ENCODE data around the gene ZNF804B.

ZNF804B gene

DNA sequence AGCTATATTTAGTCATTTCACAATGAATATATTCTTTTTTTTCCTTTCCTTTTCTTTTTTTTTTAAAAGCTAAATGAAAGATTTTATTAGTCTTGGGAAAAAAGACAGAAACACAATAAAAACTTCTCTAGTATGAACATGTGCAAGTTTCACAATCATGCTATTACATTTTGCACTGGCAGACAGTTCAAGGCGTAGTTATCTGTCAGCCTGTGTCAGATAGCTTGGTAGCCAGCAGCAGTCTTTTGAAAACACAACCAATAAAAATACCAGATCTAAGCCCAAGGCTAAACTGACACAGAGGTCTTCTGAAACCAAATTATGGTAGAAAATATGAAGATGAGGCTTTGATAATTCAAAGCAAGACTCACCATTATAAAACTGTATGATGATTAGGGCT lies 241.8 kb downstream of the ZNF804B start:
- DNase-seq = no peak

DNA sequence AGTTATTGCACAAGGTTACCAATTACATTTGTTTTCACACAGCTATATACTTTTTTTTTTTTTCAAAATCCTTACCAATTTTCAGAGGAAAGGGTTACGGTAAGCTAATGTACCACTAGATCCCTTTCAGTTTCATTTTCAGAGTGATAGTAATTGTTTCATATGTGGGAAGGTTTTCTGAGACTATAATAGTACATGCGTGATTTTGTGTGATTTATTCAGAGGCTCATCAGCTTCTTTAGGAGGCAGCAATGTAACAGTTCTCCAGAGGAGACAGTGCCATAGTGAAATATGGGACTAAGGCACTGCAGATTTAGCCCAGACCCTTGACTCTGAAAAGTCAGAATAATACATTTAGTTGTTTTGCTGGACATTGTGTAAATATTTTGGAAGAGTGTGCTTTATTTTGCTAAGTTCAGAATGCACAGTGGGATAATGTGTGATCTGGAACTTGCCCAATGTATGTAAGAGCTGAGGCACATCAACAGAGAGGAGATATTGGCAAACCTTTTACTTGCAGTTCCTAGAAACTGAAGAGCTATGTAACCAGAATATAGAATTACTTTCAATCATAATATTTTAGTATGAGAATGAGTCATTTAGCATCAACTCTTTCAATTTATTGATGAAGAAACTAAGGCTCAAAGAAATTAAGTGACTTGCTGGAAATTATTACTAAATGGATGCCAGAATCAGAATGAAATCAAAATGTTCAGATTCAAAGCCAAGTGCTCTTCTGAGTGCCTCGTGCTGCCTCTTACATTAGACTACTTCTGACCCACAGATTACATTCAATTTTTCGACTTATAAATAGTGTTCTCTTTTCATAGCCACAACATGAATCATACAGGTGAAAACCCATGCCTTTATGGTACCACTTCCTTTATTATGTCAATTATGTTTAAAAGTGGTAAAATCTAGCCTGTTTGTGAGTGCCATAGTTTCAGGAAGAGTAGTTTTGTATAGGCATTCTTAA lies 243.8 kb downstream of the ZNF804B start:
- no peak for DNase-seq

DNA sequence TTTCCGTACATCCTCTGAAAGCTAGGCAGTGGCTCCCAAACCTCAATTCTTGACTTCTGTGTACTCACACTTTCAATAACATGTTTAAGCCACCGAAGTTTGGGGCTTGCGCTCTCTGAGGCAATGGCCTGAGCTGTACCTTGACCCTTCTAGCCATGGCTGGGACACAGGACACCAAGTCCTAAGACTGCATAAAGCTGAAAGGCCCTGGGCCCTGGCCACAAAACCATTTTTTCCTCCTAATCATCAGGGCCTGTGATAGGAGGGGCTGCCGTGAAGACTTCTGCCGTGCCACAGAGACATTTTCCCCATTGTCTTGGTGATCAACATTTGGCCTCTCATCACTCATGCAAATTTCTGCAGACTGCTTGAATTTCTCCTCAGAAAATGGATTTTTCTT lies 252.5 kb downstream of the ZNF804B start:
- DNase-seq = no peak

DNA sequence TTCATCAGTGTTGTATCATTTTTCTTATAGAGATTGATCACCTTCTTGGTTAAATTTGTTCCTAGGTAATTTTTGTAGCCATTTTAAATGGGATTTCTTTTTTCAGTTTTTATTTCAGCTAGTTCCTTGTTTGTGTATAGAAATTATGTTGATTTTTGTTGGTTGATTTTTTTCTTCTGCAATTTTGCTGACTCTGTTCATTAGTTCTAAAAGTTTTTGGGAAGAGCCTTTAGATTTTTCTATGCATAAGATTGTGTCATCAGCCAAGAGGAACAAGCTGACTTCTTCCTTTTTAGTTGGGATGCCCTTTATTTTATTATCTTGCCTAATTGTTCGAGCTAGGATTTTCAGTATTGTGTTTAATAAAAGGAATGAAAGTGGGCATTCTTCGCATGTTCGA lies 258.2 kb downstream of the ZNF804B start:
- no peak for DNase-seq

DNA sequence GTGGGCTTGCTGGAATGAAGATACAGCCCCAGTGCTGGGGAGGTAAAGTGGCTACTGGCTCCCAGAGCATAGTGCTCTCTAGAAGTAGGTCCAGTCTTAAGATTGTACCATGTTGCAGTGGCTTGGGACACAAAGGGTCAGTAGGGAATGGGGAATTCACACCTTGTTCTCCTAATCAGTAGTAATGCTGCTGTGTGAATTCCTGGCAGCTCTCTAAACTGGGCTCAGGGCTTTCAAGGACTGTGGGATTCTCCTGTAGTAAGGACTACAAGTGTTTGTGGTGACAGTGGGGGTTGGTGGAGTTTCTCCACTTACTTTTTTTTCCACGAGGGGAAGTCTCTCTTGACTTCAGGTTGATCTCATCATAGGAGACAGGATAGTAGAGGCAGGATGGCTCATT lies 262.2 kb downstream of the ZNF804B start:
- DNase-seq = no peak

DNA sequence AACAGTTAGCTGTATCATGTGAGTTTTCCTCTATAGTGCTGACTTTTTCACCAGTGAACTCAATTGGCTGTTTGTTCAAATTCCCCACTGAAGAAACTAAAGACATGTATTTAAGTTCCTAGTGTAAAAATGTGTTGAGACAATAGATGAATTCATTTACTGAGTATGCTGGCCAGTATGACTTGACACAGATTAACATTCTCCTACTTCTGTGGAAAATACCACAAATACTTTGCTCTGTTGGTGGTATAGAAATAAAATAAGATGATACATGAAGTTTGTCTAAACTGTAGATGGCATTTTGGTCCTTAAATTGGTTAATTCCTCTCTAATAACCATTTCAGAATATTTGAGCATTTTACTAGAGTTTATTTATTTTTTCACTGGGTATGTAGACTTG lies 263.7 kb downstream of the ZNF804B start:
- DNase-seq = no peak

DNA sequence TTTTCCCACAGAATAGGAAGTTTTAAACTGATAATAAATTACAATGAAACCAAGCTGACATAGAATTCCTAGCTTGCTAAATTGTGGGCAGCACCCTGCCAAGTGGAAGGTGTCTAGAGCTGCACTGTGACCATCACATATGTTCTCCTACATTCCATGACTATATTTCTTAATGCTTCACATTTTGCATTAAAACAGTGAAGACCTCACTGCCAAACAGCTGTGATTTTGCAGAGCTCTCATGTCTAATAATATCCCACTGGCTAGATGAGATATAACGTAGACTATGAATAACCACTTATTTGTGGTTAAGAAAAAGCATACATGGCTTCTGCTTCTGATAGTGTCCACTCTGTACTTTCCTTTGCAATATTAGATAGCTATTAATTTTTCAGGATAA lies 264.4 kb downstream of the ZNF804B start:
- no peak for DNase-seq

DNA sequence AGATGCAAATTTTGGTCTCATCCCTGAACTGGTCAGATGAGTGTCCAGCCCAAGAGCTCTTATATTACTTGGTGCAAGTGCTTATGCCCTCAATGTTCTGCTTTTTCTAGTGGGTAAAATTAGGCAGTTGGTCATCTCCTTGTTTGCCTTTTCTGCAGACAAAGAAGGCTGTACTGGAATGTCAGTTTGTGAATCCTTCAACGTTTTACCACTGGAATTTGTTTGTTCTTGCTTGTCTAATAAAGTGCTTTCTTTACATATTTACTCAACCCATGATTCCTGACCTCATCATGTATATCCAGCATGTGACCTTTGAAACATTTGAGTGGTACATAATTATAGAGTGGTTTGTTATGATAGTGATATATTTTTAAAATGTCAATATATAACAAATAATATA lies 268.3 kb downstream of the ZNF804B start:
- no peak for DNase-seq

DNA sequence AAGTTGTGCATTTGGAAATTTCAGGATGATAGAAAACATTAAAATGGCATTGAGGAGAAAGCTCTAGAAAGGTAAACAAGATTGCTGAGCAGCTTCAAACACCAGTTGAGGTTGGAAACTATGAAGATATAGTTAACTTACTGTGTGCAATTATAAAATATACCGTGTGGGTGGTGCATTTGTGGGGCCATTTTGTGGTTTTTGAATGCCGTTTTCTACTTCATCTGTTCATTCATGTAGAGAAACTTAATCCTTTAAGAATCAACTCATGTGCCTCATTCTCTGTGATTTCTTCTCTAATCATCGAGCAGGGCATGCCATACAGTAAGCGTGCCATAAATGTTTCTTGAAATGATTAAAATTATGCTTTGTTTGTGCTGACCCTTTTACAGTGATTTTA lies 268.8 kb downstream of the ZNF804B start:
- no peak for DNase-seq

DNA sequence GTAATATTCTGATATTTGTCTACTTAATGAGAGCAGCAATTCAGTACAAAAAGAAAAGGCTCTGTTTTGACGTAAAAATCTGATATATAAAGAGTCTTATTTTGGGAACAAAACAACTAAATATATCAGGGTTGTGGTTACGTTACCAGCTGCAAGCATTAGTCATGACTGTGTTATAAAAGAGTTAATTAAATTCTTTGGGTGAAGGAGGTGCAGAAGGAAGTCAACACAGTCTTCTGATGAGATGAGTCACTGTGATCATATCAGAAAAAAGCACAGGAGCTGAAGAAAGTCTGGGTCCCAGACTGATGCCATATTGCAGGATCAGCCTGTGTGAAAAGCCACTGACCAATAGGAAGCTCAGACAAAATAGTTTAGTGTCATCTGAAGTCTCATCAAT lies 270.4 kb downstream of the ZNF804B start:
- no peak for DNase-seq

DNA sequence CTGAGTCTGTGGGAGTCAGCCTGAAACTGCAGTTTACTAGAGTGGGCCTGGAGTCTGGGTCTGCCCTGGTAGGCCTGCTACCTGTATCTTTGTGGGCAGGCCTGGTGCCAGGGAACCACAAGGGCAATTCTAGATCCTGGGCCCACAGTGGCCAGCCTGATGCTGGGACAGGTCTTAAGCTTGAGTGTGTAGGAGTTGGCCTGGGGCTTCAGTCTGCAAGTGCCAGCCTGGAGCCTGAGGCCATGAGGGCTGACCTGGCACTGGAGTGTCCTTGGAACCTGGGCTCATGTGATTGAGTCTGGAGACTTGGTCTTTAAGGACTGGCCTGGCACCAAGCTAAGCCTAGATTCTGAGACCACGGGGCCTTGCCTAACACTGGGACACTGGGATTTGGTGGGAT lies 281.7 kb downstream of the ZNF804B start:
- no peak for DNase-seq

DNA sequence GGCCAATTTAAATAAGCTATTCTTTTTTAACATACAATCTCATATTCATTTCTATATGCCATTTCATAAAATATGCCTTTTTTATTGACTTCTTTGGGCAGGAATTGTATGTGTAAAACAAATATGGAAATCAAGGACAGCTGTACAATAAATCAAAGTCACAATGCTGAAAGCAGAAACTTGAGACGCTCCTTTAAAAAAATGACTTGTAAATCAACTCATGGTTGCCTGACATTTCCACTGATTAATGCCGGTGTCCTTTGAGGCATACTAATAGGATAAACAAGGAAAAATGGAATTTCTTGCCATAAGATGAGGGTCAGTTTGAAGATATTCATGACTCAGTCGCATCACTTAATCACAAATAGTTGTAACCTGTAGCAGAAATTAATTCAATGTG lies 283.4 kb downstream of the ZNF804B start:
- DNase-seq = no peak

DNA sequence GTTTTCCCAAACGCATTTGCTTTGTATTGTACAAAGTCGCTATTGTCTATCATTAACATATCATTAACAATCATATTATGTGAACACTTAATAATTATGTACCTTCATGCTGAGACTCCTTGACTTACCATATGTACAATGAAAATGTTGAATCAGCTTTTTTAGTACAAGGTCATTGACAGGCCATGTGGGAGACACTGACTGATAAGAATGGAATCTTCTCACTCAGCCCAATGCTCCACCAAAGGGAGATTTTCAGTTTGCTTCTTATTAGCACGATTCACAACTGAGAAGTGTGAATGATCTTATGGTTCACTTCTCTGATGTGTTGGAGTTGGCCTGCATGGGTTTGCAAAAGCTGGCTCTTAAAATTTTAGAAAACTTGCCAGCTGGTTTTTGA lies 289.5 kb downstream of the ZNF804B start:
- DNase-seq = no peak

DNA sequence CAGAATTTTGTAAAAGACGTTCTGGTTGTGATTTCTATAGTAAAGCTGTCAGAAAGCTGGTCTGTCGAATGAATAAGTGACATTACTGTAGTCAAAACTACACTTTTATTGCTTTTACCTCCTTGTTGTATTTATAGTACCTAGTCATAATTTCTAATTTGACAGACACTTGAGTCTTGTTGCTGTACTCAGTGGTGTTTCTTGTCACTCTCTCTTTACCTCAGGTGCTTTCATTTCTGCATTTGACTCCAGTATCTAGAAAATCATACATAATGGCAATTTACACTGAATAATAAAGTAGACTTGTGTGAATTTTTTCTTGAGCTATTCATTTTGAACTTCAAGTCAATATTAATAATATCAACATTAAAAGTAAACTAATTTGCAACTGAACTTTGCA lies 293.6 kb downstream of the ZNF804B start:
- DNase-seq = no peak

DNA sequence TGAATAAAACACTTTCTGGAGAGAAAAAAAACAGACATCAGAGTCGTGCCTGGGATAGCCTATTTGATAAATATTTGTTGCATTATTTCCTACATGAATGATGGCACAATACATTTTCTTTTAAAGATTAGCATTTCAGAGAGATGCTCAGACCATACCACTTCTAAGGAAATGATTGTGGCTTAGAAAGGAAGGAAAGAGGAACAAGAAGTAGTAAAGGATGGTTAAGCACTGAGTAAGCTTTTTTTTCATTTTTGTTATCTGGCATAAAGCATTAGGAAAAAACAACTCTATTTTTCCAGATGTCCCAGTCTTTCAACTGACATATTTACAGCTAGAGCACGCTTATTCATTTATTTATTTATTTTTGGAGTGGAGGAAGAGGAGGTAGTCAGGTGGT lies 294.9 kb downstream of the ZNF804B start:
- DNase-seq = no peak

DNA sequence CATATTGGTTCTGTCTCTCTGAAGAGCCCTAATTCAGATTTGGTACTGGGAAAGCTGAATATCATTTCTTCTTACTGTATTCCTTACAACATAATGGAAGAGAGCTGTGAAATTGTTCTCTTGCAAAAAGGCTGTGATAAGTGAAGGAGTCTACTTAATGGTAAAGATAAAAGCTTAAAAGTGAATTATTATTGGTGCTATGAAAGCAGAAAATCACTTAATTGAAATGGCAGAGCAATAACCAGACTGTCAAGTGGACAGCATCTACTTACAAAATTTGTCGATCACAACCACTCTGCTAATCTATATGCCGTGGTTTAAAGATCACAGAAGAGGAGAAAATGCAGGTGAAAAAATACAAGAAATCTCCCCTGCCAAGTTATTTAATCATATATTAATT lies 300.7 kb downstream of the ZNF804B start:
- DNase-seq = no peak

DNA sequence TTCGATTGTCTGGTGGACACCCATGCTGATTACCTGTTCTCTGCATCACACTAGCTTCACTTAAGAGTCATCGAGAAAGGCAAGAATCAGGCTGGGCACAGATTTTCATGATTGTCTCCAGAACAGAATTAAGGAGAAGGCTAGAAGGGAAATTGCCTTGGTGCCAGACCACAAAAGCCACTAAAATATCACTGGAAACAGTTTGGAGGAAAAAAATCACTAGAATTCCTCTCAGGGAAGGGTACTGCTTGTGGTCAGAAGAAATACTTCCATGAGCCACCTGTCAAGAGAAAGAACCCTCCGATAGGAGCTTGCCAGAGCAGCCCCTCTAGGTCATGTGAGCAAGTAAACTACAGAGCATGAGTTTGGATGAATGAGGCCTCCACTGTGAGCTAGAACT lies 305.3 kb downstream of the ZNF804B start:
- no peak for DNase-seq

DNA sequence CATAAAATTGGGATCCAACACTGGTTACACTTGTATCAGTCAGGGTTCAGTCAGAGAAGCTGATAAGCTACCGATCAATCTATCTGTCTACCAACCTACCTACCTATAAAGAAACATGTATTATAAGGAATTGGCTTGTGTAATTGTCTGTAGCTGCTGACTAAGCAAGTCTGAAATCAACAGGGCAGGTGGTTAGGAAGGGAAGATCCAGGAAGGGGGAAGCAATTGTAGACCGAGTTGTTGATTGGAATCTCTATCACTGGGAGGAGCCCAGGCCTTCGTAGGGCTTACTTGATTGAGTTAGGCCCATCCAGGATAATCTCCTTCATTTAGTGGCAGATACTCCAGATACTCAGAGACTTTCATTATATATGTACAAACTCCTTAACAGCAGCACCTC lies 307.5 kb downstream of the ZNF804B start:
- no peak for DNase-seq

DNA sequence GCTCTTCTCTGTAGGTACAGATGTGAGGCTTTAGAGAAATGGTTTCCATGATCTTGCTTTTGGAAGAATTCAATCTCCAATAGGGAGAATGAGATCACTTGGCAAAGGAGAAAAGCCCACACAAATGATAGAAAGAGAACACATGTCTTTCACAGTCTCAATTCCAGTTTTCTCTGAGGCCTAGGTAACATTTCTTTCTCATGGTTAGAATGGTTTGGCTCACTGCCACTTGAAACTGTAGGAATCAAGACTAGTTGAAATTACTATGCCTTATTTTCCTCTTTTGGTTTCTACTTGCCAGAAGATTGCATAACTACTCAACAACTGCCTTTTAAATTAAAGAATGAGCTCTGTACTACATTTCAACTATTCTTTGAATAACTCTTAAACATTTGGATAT lies 312.6 kb downstream of the ZNF804B start:
- no peak for DNase-seq

DNA sequence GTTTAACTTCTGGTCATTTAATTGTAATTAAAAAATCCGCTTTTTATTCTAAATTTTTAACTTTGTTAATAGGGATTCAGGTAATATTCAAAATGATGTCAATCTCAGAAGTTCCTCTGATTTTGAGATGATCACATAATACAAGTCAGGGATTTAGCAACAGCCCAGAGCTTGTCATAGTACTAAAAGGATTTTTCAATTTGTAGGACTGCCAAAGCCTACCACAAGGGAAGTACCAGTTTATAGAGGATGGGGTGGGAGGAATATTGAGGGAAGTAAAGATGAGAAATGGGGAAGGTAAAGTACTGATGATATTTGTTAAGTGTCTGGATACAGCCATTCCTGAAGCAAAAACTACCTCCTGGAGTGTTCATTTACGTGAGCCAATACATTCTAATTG lies 314.3 kb downstream of the ZNF804B start:
- no peak for DNase-seq

DNA sequence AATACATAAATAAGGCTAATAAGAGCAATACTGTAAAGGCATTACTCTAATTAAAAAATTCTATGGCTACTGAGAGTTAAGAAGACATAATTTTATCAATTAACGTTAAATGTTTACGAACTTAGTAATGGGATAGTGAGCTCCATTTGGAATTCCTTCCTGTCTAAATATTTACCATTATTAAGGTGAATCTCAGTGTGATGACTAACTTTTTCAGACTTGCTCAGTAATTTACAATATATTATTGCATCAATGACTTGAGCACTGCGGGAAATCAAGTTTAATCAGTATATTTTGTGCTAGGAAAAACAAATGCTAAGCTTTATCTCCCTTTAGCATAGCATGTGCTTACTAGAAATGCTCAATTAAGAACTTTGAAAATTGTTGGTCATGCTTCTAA lies 318.5 kb downstream of the ZNF804B start:
- DNase-seq = no peak

DNA sequence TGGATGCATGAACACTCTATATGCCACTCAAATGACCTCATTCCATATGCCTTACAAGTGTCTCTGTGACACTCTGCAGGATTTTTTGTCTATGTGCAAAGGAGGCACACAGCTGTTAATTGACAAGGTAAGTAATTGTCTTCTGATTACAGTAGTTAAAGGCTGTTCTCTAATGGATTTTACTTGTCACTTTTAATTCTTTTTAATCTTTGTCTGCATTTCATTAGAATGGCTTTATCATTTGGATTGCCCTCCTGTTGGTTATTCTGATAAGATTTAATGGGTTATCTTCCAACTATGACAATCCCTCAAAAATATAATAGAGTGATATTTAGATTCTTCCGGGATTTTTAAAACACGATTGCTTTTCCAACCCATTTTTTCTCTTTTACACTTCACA lies 326.1 kb downstream of the ZNF804B start:
- DNase-seq = no peak

DNA sequence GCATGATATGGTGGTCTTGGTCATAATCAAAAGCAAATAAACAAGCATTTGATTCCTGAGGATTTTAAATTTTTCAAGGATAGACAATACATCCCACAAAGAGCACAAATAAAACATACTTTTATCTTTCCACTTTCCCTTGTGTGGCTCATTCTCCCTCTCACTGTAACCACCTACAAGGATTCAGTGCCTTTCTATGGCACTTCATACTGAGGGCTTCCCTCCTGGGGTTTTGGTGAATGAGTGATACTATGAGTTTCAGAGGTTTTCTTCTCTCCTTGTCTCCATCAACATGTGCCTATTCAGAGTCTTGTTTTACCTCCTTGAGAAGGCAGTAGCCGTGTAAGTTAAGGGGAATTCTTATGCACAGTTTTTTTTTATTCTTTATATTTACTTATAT lies 332.1 kb downstream of the ZNF804B start:
- DNase-seq = no peak

DNA sequence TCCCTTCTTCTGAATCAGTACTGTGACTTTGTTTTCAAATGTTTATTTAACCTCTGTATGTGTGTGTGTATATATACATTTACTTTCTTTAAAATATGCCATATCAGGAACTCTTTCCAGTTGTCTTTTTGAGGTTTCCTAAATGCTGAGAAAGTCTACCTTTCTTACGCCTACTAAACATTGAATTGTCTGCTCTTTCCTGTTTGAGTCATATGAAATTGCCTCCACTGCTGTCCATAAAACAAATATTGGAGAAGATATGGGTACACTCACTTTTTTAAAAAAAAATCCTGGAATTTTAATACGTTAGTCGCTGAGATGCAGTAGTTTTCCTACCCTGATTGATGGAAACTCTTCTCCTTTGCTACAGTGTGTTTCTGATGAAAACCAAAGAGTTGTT lies 334.8 kb downstream of the ZNF804B start:
- DNase-seq = no peak

DNA sequence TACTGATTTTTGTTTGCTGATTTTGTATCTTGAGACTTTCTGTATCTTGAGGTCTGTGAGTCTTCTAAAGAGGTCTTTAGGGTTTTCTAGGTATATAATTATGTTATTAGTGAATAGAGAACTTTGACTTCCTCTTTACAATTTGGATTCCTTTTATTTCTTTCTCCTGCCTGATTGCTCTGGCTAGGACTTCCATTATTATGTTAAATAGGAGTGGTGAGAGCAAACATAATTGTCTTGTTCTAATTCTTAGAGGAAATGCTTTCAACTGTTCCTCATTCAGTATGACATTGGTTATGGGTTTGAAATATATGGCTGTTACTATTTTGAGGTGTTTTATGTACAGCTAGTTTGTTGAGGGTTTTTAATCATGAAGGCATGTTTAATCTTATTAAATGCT lies 344.1 kb downstream of the ZNF804B start:
- no peak for DNase-seq

All from activated CD8-positive, alpha-beta memory T cell treated with anti-CD3 and anti-CD28 coated beads, Interleukin-2, amount 50 U/mL, for 4 hours (primary cell).